ENCODE data around the gene HNRNPDL. TPM values are rescaled to one million over a fixed set of nuclear protein-coding genes. Genes with fewer than 3 reads are reported as not detected.
A peak's percentile ranks its signal among the peaks of the same experiment; 100 is the strongest.

Gene HNRNPDL
- total RNA-seq, 2 experiments from 2014 or later, result 311 to 320 TPM

DNA sequence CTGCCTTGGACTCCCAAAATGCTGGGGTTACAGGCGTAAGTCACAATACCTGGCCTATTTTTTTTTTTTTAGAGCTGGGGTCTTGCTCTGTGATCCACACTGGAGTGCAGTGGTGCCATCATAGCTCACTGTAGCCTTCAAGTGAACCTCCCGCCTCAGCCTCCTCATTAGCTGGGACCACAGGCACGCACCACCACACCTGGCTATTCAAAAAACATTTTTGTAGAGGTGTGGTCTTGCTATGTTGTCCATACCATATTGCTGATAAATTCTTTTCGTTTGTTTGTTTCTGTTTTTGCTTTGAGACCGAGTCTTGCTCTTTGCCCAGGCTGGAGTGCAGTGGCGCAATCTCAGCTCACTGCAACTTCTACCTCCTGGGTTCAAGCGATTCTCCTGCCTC, 21.8 kb upstream of the HNRNPDL start:
- Mint-ChIP-seq H3K4me3 (no peak overlapping the region), H3K9me3 (no peaks in the 10 kb centered on the region), H3K4me1 (no peaks in the 10 kb centered on the region), H3K27me3 (no peaks in the 10 kb centered on the region), H3K27ac (no peak overlapping the region), H3K36me3 (ENCODE audit: low read depth) (peaks cover 63% of the 10 kb centered on the region)
- POLR2A ChIA-PET, result interaction anchor here (0.6 kb wide), 1 partner anchor 22 kb away, joined by 3 read pairs; no protein-coding TSS in a partner anchor
- no peak for DNase-seq
- CTCF ChIA-PET, result interaction anchor here (1.0 to 2.4 kb wide), 5 partner anchors 13 to 287 kb away, joined by 4 to 7 read pairs (median 4); no protein-coding TSS in a partner anchor

GRCh38 chr4:82450966-82451755, 20.9 kb upstream of the HNRNPDL start:
- no peaks in the 10 kb centered on the region for H3K27me3 Mint-ChIP-seq
- H3K9me3 Mint-ChIP-seq, result no peaks in the 10 kb centered on the region
- no peak overlapping the region for H3K27ac Mint-ChIP-seq
- peaks cover 54% of the 10 kb centered on the region for H3K36me3 Mint-ChIP-seq (ENCODE audit: low read depth)
- CTCF ChIA-PET, result interaction anchor here (0.7 to 2.4 kb wide), 7 partner anchors 11 to 288 kb away, joined by 3 to 7 read pairs (median 4); no protein-coding TSS in a partner anchor
- no peaks in the 10 kb centered on the region for H3K4me1 Mint-ChIP-seq
- DNase-seq, result no peak
- H3K4me3 Mint-ChIP-seq, result no peak overlapping the region
- POLR2A ChIA-PET, result no interaction called here

DNA sequence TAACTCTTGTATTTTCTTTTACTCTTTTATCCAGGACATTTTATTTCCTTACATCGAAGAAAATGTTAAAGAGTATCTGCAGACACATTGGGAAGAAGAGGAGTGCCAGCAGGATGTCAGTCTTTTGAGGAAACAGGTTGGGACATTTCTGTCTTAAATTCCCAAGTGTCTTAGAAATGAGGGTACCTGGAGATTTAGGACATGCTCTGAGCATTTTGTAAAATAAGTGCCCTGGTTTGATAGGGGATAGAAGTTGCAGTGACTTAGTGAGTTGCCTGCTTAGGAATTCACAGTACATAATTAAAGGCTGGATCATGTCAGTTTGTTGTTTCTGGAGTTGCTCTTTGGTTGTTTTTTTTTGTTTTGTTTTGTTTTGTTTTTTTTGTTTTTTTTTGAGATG, 17.6 kb upstream of the HNRNPDL start:
- no peak overlapping the region for H3K4me3 Mint-ChIP-seq
- no peaks in the 10 kb centered on the region for H3K9me3 Mint-ChIP-seq
- DNase-seq, result no peak
- ChIA-PET POLR2A (no interaction called here), CTCF (interaction anchor here (0.6 to 1.1 kb wide), 2 partner anchors 11 to 19 kb away, joined by 4 read pairs; no protein-coding TSS in a partner anchor)
- H3K36me3 Mint-ChIP-seq (ENCODE audit: low read depth), result peaks cover 39% of the 10 kb centered on the region
- H3K4me1 Mint-ChIP-seq, result peaks cover 4% of the 10 kb centered on the region
- no peaks in the 10 kb centered on the region for H3K27me3 Mint-ChIP-seq
- H3K27ac Mint-ChIP-seq, result no peak overlapping the region

GRCh38 chr4:82439088-82439487, 8.8 kb upstream of the HNRNPDL start:
- Mint-ChIP-seq H3K36me3 (ENCODE audit: low read depth) (peaks cover 45% of the 10 kb centered on the region), H3K4me3 (no peak overlapping the region), H3K4me1 (peaks cover 33% of the 10 kb centered on the region), H3K27me3 (no peaks in the 10 kb centered on the region), H3K9me3 (no peaks in the 10 kb centered on the region), H3K27ac (no peak overlapping the region)
- CTCF ChIA-PET, result interaction anchor here (0.8 to 3.8 kb wide), 4 partner anchors 10 to 23 kb away, joined by 3 to 33 read pairs (median 4); partner anchors contain the start of gene HNRNPDL
- POLR2A ChIA-PET, result no interaction called here
- DNase-seq, result no peak

DNA sequence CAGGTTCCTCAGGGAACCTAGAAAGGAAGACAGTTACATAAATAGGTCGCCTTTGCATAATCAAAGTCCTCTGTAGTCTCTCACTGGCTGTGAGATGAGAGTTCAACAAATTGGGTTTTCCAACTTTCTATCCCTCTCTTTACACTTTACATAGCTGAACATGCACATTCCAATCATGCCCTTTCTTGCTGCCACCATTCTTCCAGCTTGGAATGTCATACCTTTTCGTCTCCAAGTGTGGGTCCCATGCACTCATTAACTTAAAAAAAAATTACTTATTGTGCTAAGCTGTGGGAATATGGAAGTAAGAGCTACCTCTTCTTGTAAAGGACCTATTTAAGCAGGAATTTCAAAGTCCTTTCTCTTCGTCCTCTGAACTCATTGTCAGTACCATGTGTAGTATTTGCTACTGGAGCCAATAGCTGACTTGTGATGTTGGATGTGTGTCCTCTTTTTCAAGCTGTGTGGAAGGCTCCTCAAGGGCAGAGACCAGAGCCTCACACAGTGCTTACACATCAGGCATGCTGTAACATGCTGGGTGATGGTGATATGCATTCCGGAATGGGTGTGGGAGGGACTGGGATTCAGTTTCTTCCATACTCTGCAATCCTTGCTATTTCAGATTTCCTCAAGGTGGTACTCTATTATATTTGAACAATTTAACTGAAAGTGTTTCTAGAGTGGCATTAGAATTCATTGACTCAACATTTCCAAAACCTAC, 7.2 kb upstream of the HNRNPDL start:
- DNase-seq, result no peak
- ChIA-PET POLR2A (no interaction called here), CTCF (interaction anchor here (0.8 to 3.8 kb wide), 3 partner anchors 8 to 25 kb away, joined by 3 to 33 read pairs (median 4); partner anchors contain the start of gene HNRNPDL)
- Mint-ChIP-seq H3K27ac (no peak overlapping the region), H3K4me1 (peaks cover 48% of the 10 kb centered on the region), H3K4me3 (no peak overlapping the region), H3K9me3 (no peaks in the 10 kb centered on the region), H3K27me3 (no peaks in the 10 kb centered on the region), H3K36me3 (ENCODE audit: low read depth) (peaks cover 51% of the 10 kb centered on the region)

GRCh38 chr4:82436780-82437179, 6.5 kb upstream of the HNRNPDL start:
- peaks cover 52% of the 10 kb centered on the region for H3K4me1 Mint-ChIP-seq
- H3K27me3 Mint-ChIP-seq, result no peaks in the 10 kb centered on the region
- no peak overlapping the region for H3K27ac Mint-ChIP-seq
- H3K9me3 Mint-ChIP-seq, result no peaks in the 10 kb centered on the region
- peaks cover 51% of the 10 kb centered on the region for H3K36me3 Mint-ChIP-seq (ENCODE audit: low read depth)
- ChIA-PET POLR2A (no interaction called here), CTCF (interaction anchor here (0.8 to 1.0 kb wide), 2 partner anchors 8 to 26 kb away, joined by 3 to 4 read pairs; no protein-coding TSS in a partner anchor)
- no peak for DNase-seq
- H3K4me3 Mint-ChIP-seq, result no peak overlapping the region

DNA sequence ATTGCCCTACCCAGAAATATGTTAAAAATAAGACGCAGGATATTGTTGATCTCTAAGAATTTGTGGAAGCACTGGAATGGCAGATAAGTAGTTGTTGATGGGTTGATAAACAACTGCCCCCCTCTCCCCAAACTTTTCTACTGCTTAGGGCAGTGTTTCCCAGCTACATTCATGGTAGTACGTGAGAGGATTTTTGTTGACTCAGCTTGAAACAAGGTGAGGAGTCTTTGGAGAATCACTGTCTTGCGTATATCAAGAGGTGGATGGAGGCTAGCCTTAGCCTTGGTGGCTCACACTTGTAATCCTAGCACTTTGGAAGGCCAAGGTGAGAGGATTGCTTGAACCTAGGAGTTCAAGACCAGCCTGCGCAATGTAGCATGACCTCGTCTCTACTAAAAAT, 5.9 kb upstream of the HNRNPDL start:
- no peak for DNase-seq
- H3K9me3 Mint-ChIP-seq, result no peaks in the 10 kb centered on the region
- ChIA-PET CTCF (interaction anchor here (0.7 kb wide), 1 partner anchor 82 kb away, joined by 3 read pairs; no protein-coding TSS in a partner anchor), POLR2A (no interaction called here)
- H3K4me1 Mint-ChIP-seq, result peaks cover 56% of the 10 kb centered on the region
- no peak overlapping the region for H3K4me3 Mint-ChIP-seq
- peaks cover 48% of the 10 kb centered on the region for H3K36me3 Mint-ChIP-seq (ENCODE audit: low read depth)
- H3K27me3 Mint-ChIP-seq, result no peaks in the 10 kb centered on the region
- H3K27ac Mint-ChIP-seq, result no peak overlapping the region

DNA sequence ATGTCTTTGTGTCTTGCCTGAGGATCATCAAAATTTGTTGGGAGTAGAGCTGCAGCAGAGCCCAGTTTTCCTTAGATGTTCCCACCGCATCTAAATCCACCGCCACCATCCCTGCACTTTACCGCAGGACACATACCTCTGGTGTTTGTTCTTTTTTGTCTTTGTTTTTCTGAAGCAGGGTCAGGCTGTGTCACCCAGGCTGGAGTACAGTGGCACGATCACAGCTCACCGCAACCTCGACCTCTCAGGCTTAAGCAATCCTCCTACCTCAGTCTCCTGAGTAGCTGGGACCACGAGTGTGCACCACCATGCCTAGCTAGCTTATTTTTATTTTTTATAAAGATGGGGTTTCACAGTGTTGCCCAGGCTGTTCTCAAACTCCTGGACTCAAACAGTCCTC, 4.7 kb upstream of the HNRNPDL start:
- no peak overlapping the region for H3K4me3 Mint-ChIP-seq
- H3K27me3 Mint-ChIP-seq, result no peaks in the 10 kb centered on the region
- no peak overlapping the region for H3K27ac Mint-ChIP-seq
- no peaks in the 10 kb centered on the region for H3K9me3 Mint-ChIP-seq
- CTCF ChIA-PET, result interaction anchor here (1.0 to 1.4 kb wide), 2 partner anchors 17 to 67 kb away, joined by 3 to 4 read pairs; no protein-coding TSS in a partner anchor
- peaks cover 43% of the 10 kb centered on the region for H3K36me3 Mint-ChIP-seq (ENCODE audit: low read depth)
- DNase-seq, result no peak
- POLR2A ChIA-PET, result interaction anchor here (0.6 kb wide), 1 partner anchor 592 kb away, joined by 7 read pairs; no protein-coding TSS in a partner anchor
- H3K4me1 Mint-ChIP-seq, result peaks cover 51% of the 10 kb centered on the region

DNA sequence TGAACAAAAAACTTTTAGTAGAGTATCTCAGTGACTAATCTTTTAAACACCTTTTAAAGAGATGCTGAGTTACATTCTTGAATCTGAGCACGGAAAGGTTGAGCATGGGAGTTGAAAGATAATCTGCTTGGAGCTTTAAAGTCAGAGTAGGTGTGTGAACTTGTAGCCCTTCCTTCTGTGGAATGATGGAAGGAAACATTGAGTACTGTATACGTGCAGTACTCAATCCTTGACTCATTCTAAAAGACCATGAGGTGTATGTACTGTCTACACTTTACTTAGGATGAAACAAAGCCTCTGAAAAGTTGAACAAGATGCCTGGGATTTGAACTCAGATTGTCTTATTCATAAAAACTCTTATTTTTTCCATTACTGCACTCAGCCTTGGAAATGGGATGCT, 3.5 kb upstream of the HNRNPDL start:
- Mint-ChIP-seq H3K27me3 (no peaks in the 10 kb centered on the region), H3K9me3 (no peaks in the 10 kb centered on the region), H3K4me3 (no peak overlapping the region), H3K36me3 (ENCODE audit: low read depth) (peaks cover 42% of the 10 kb centered on the region), H3K4me1 (peaks cover 47% of the 10 kb centered on the region), H3K27ac (no peak overlapping the region)
- CTCF ChIA-PET, result interaction anchor here (0.6 kb wide), 1 partner anchor 583 kb away, joined by 3 read pairs; no protein-coding TSS in a partner anchor
- POLR2A ChIA-PET, result no interaction called here
- no peak for DNase-seq

- H3K4me1 Mint-ChIP-seq, result peaks cover 48% of the 10 kb centered on the region
- DNase-seq, result no peak
- H3K27ac Mint-ChIP-seq, result no peak overlapping the region
- no peaks in the 10 kb centered on the region for H3K27me3 Mint-ChIP-seq
- POLR2A ChIA-PET, result no interaction called here
- peaks cover 48% of the 10 kb centered on the region for H3K36me3 Mint-ChIP-seq (ENCODE audit: low read depth)
- no peaks in the 10 kb centered on the region for H3K9me3 Mint-ChIP-seq
- CTCF ChIA-PET, result interaction anchor here (1.4 kb wide), 1 partner anchor 13 kb away, joined by 4 read pairs; no protein-coding TSS in a partner anchor
- H3K4me3 Mint-ChIP-seq, result peak overlapping the region; percentile 100
Observed at GRCh38 chr4:82432596-82432995, 2.3 kb upstream of the HNRNPDL start.

GRCh38 chr4:82431831-82432230, 1.6 kb upstream of the HNRNPDL start:
- Mint-ChIP-seq H3K9me3 (no peaks in the 10 kb centered on the region), H3K27ac (peak overlapping the region; percentile 98), H3K4me3 (peak overlapping the region; percentile 100), H3K4me1 (peaks cover 53% of the 10 kb centered on the region), H3K36me3 (ENCODE audit: low read depth) (peaks cover 48% of the 10 kb centered on the region), H3K27me3 (no peaks in the 10 kb centered on the region)
- DNase-seq, result no peak
- ChIA-PET POLR2A (no interaction called here), CTCF (interaction anchor here (1.0 to 1.6 kb wide), 3 partner anchors 9 to 20 kb away, joined by 4 to 11 read pairs (median 4); no protein-coding TSS in a partner anchor)

DNA sequence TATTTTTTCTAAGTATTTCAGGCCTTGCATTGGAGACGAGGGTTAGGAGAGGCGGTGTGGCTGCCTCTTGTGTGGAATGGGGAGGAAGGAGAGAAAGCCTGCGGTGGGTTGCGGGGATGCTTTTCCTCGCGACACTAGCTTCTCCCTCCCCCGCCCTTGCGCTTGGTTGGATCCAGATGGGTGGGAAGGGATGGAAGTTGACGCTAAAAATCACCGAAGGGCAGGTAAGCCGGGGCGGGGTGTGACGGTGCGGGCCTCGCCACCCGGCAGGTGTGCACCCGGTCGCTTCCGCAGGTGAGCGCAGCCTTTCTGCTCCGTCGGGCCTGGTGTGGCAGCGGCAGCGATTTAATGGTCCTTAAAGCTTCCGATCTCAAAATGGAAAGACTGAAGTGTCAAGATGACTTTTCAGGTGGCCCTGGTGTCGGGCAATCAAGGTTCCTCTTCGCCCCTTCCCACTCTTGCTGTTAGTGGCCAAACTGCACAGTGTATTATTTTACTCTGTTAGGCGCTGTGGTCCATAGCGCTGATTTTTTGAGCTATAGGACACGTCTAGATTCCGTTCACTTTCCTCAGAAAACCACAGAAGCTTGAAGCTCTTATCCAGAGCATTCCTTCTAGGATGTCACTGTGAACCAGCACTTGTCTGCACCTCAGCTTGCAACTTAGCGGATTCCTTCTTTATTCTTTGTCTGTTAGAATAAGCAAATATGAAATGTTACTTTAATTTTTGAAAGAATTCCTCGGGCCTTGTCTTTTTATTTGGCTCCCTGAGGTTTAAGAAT, 893 bp upstream of the HNRNPDL start:
- H3K27me3 Mint-ChIP-seq, result no peaks in the 10 kb centered on the region
- H3K4me1 Mint-ChIP-seq, result peaks cover 57% of the 10 kb centered on the region
- DNase-seq, result peak; percentile 50
- peak overlapping the region; percentile 100 for H3K4me3 Mint-ChIP-seq
- H3K36me3 Mint-ChIP-seq (ENCODE audit: low read depth), result peaks cover 52% of the 10 kb centered on the region
- peak overlapping the region; percentile 98 for H3K27ac Mint-ChIP-seq
- POLR2A ChIA-PET, result no interaction called here
- CTCF ChIA-PET, result interaction anchor here (0.5 to 1.6 kb wide), 4 partner anchors 10 to 33 kb away, joined by 4 to 11 read pairs (median 4); no protein-coding TSS in a partner anchor
- no peaks in the 10 kb centered on the region for H3K9me3 Mint-ChIP-seq
